Fibroblast of pulmonary artery (primary cell): Measurements from ENCODE around the gene PGRMC2.

ENCODE experiments used
- DNase-seq: peaks from one replicate; pipeline ENCODE4 v3.0.0-alpha.2; 2010; ENCODE audit warnings: low read depth
- H3K4me3 ChIP-seq: replicated peaks from 2 replicates; pipeline ENCODE4 v1.5.1; 2011; ENCODE audit warnings: low read depth, mild to moderate bottlenecking, control low read depth, low read length, moderate library complexity
- CTCF ChIP-seq: IDR thresholded peaks from 2 replicates; pipeline ENCODE4 v1.5.1; 2011; ENCODE audit warnings: mild to moderate bottlenecking, control low read depth, low read length, inconsistent platforms; ENCODE audit errors: missing control alignments

PGRMC2 gene

GRCh38 chr4:128311659-128312403 is 24.2 kb upstream of the PGRMC2 start:
- TF ChIP-seq CTCF, result no peak
- DNase-seq, result no peak

GRCh38 chr4:128310266-128310697 is 22.7 kb upstream of the PGRMC2 start:
- H3K4me3 ChIP-seq, result no peak overlapping the region
- DNase-seq, result peak; percentile 6
- TF ChIP-seq CTCF, result peak; percentile 14

More at GRCh38 chr4:128311659-128312403, 24.2 kb upstream of the PGRMC2 start:
- H3K4me3 ChIP-seq, result no peak overlapping the region

GRCh38 chr4:128309585-128309984 is 22.0 kb upstream of the PGRMC2 start:
- no peak for TF ChIP-seq CTCF
- H3K4me3 ChIP-seq, result no peak overlapping the region
- no peak for DNase-seq

- no peak for TF ChIP-seq CTCF
Measured at GRCh38 chr4:128308986-128309385, 21.4 kb upstream of the PGRMC2 start.

GRCh38 chr4:128307123-128307571 is 19.5 kb upstream of the PGRMC2 start:
- no peak for TF ChIP-seq CTCF

More at GRCh38 chr4:128308986-128309385, 21.4 kb upstream of the PGRMC2 start:
- no peak overlapping the region for H3K4me3 ChIP-seq
- DNase-seq, result peak; percentile 42

GRCh38 chr4:128305942-128306341 is 18.3 kb upstream of the PGRMC2 start:
- TF ChIP-seq CTCF, result no peak
- DNase-seq, result no peak

More at GRCh38 chr4:128307123-128307571, 19.5 kb upstream of the PGRMC2 start:
- no peak for DNase-seq
- H3K4me3 ChIP-seq, result no peak overlapping the region

GRCh38 chr4:128303986-128304385 is 16.4 kb upstream of the PGRMC2 start:
- TF ChIP-seq CTCF, result no peak
- H3K4me3 ChIP-seq, result no peak overlapping the region
- DNase-seq, result no peak

More at GRCh38 chr4:128305942-128306341, 18.3 kb upstream of the PGRMC2 start:
- H3K4me3 ChIP-seq, result no peak overlapping the region
